Vagina (tissue), 2 donors: ENCODE measurements around the gene ULK4. TPM values are rescaled to one million over a fixed set of nuclear protein-coding genes. Genes with fewer than 3 reads are reported as not detected.
"Not testable (repeated sequence)": the region's sequence is repeated elsewhere in the genome, so short reads cannot be mapped to it uniquely, and the experiment has no call there.

Experiments
- DNase-seq, 2 donors: peaks; one replicate each; pipeline ENCODE4 v3.0.0-alpha.2; 2017; ENCODE audit errors: extremely low spot score in 2 of 2
- H3K27ac ChIP-seq: fragments of 200-600 bp; sonication (generic); one replicate; pipeline ENCODE4 v1.5.1; 2019
- H3K27me3 ChIP-seq: fragments of 200-600 bp; sonication (generic); one replicate; pipeline ENCODE4 v1.5.1; 2019
- H3K36me3 ChIP-seq, 2 donors: fragments of 200-600 bp; sonication (generic); one replicate each; pipeline ENCODE4 v1.5.1; 2017 to 2019
- H3K4me1 ChIP-seq: fragments of 200-600 bp; sonication (generic); one replicate; pipeline ENCODE4 v1.5.1; 2019
- H3K4me3 ChIP-seq, 2 donors: fragments of 200-600 bp; sonication (generic); 1 replicate in 1 of 2; 2 replicates in 1 of 2; pipeline ENCODE4 v1.5.1; 2016 to 2019
- H3K9me3 ChIP-seq: fragments of 200-600 bp; sonication (generic); one replicate; pipeline ENCODE4 v1.5.1; 2019
- CTCF ChIP-seq, 3 experiments: fragments of 450-650 bp in 2 of 3; fragments of 200-600 bp in 1 of 3; sonication (generic) in 1 of 3; IDR thresholded peaks; one replicate each; pipeline ENCODE4 v1.5.1; 2017 to 2019; ENCODE audit warnings: antibody characterized with exemption in 3 of 3, mild to moderate bottlenecking in 2 of 3, moderate library complexity in 2 of 3
- POLR2A ChIP-seq, 2 donors: fragments of 450-650 bp; IDR thresholded peaks; one replicate each; pipeline ENCODE4 v1.6.1; 2017; ENCODE audit warnings: antibody characterized with exemption in 2 of 2, mild to moderate bottlenecking in 2 of 2, moderate library complexity in 2 of 2
- POLR2AphosphoS5 ChIP-seq, 2 donors: sonication (generic); formaldehyde crosslinking; IDR thresholded peaks; one replicate each; pipeline ENCODE4 v1.9.0; 2017; ENCODE audit warnings: antibody characterized with exemption in 2 of 2, mild to moderate bottlenecking in 2 of 2, low read depth in 1 of 2; ENCODE audit not compliant: insufficient read depth in 1 of 2
- intact Hi-C: fragments of 100-400 bp; cut with DNase I; formaldehyde crosslinking; loops from one replicate; pipeline ENCODE4 v1.15.1; 2023
- total RNA-seq: library from RNA; depleted of rRNA; stranded (reverse); fragments of >200 nt; gene quantifications from one replicate; pipeline ENCODE4 v1.2.3, GENCODE V29; 2016

Gene ULK4
- total RNA-seq, 1 donor from 2014 or later: 24.1 TPM

GRCh38 chr3:41417574-41417973 lies 544.3 kb downstream of the ULK4 start:
- Histone ChIP-seq H3K4me3 (no peak overlapping the region), H3K36me3 (no peaks in the 10 kb centered on the region)
- intact Hi-C loops: no loop called here

GRCh38 chr3:41411065-41411464 lies 550.8 kb downstream of the ULK4 start:
- no peaks in the 10 kb centered on the region for H3K9me3 ChIP-seq
- TF ChIP-seq POLR2AphosphoS5 (IDR thresholded peaks at IDR 0.05; ENCODE audit: insufficient read depth in 1 of 2, low read depth in 1 of 2): no peak
- TF ChIP-seq POLR2A (IDR thresholded peaks at IDR 0.05): no peak
- TF ChIP-seq CTCF (IDR thresholded peaks at IDR 0.05): no peak
- no peaks in the 10 kb centered on the region for H3K36me3 ChIP-seq
- intact Hi-C loops: no loop called here
- no peak overlapping the region for H3K27ac ChIP-seq
- DNase-seq: no peak
- no peaks in the 10 kb centered on the region for H3K27me3 ChIP-seq
- H3K4me1 ChIP-seq: no peaks in the 10 kb centered on the region
- H3K4me3 ChIP-seq: no peak overlapping the region

More at GRCh38 chr3:41417574-41417973, 544.3 kb downstream of the ULK4 start:
- no peak overlapping the region for H3K27ac ChIP-seq
- H3K9me3 ChIP-seq: no peaks in the 10 kb centered on the region
- DNase-seq: no peak
- H3K27me3 ChIP-seq: no peaks in the 10 kb centered on the region
- no peaks in the 10 kb centered on the region for H3K4me1 ChIP-seq
- TF ChIP-seq CTCF (IDR thresholded peaks at IDR 0.05) (no peak), POLR2A (IDR thresholded peaks at IDR 0.05) (no peak), POLR2AphosphoS5 (IDR thresholded peaks at IDR 0.05; ENCODE audit: insufficient read depth in 1 of 2, low read depth in 1 of 2) (no peak)

GRCh38 chr3:41405466-41405865 lies 556.4 kb downstream of the ULK4 start:
- Histone ChIP-seq H3K27me3 (no peaks in the 10 kb centered on the region), H3K4me3 (no peak overlapping the region), H3K36me3 (no peaks in the 10 kb centered on the region), H3K9me3 (no peaks in the 10 kb centered on the region), H3K4me1 (no peaks in the 10 kb centered on the region), H3K27ac (no peak overlapping the region)
- TF ChIP-seq POLR2A (IDR thresholded peaks at IDR 0.05): no peak
- TF ChIP-seq CTCF (IDR thresholded peaks at IDR 0.05): no peak
- no peak for TF ChIP-seq POLR2AphosphoS5 (IDR thresholded peaks at IDR 0.05; ENCODE audit: insufficient read depth in 1 of 2, low read depth in 1 of 2)
- intact Hi-C loops: no loop called here
- DNase-seq: no peak

GRCh38 chr3:41404582-41404981 lies 557.3 kb downstream of the ULK4 start:
- DNase-seq: no peak
- Histone ChIP-seq H3K4me3 (no peak overlapping the region), H3K4me1 (no peaks in the 10 kb centered on the region), H3K27me3 (no peaks in the 10 kb centered on the region), H3K9me3 (no peaks in the 10 kb centered on the region), H3K36me3 (no peaks in the 10 kb centered on the region), H3K27ac (no peak overlapping the region)
- TF ChIP-seq CTCF (IDR thresholded peaks at IDR 0.05) (no peak), POLR2AphosphoS5 (IDR thresholded peaks at IDR 0.05; ENCODE audit: insufficient read depth in 1 of 2, low read depth in 1 of 2) (no peak), POLR2A (IDR thresholded peaks at IDR 0.05) (no peak)
- intact Hi-C loops: no loop called here

GRCh38 chr3:41394896-41395295 lies 567.0 kb downstream of the ULK4 start:
- Histone ChIP-seq H3K27me3 (no peaks in the 10 kb centered on the region), H3K36me3 (no peaks in the 10 kb centered on the region), H3K4me1 (no peaks in the 10 kb centered on the region), H3K9me3 (no peaks in the 10 kb centered on the region), H3K4me3 (no peak overlapping the region), H3K27ac (no peak overlapping the region)
- no peak for DNase-seq
- intact Hi-C loops: no loop called here
- TF ChIP-seq CTCF (IDR thresholded peaks at IDR 0.05) (no peak), POLR2A (IDR thresholded peaks at IDR 0.05) (no peak), POLR2AphosphoS5 (IDR thresholded peaks at IDR 0.05; ENCODE audit: insufficient read depth in 1 of 2, low read depth in 1 of 2) (no peak)

GRCh38 chr3:41370765-41371535 lies 591.0 kb downstream of the ULK4 start:
- intact Hi-C loops, H3K4me3 ChIP-seq, DNase-seq, H3K36me3 ChIP-seq, H3K9me3 ChIP-seq, H3K27ac ChIP-seq, H3K27me3 ChIP-seq, H3K4me1 ChIP-seq: not testable (repeated sequence)
